A549 treated with dexamethasone at 1 μM for 4 hours (cell line): ENCODE results near the gene PDIA4. TPM values are rescaled to one million over a fixed set of nuclear protein-coding genes. Genes with fewer than 3 reads are reported as not detected.

ENCODE experiments used
- total RNA-seq: library from RNA; stranded (reverse); fragments of 200-300 nt; extraction: Qiagen RNA extraction; gene quantifications from 5 replicates; pipeline ENCODE4 v1.2.3, GENCODE V29; 2022

PDIA4 gene
- total RNA-seq: 179 to 198 TPM (median 189 TPM) in 5 replicates

GRCh38 chr7:149028346-149029109 lies at the start of gene PDIA4:
Gene PDIA4 (minus strand): TSS chr7:149028505. CDS start chr7:149028408, 97 bp downstream.

Other genes starting within 250 kb of the PDIA4 start
- gene EZH2, start 144.2 kb downstream of the PDIA4 start, total RNA-seq: 17.6 to 21.4 TPM (median 21.0 TPM) in 5 replicates
- gene ZNF786, start 62.2 kb upstream of the PDIA4 start, total RNA-seq: 5.0 to 6.9 TPM (median 6.5 TPM) in 5 replicates
- 1.1 to 1.9 TPM (median 1.5 TPM) in 5 replicates for gene ZNF425, start 97.8 kb upstream of the PDIA4 start, total RNA-seq
- 8.1 to 11.4 TPM (median 9.8 TPM) in 5 replicates for gene ZNF398, start 118.9 kb upstream of the PDIA4 start, total RNA-seq
- gene ZNF282, start 167.0 kb upstream of the PDIA4 start, total RNA-seq: 18.0 to 26.1 TPM (median 24.3 TPM) in 5 replicates
- 8.5 to 10.6 TPM (median 9.6 TPM) in 5 replicates for gene ZNF212, start 211.1 kb upstream of the PDIA4 start, total RNA-seq
- gene ZNF783, start 233.7 kb upstream of the PDIA4 start, total RNA-seq: 3.8 to 6.8 TPM (median 5.8 TPM) in 5 replicates